Peyer's patch (tissue), 4 donors: ENCODE results near the gene BRCA2. TPM values are rescaled to one million over a fixed set of nuclear protein-coding genes. Genes with fewer than 3 reads are reported as not detected.

ENCODE experiments used
- DNase-seq, 3 donors: peaks; one replicate each; pipeline ENCODE4 v3.0.0-alpha.2; 2017 to 2019
- H3K27ac ChIP-seq, 4 donors: fragments of 200-600 bp; sonication (generic); one replicate each; pipeline ENCODE4 v1.5.1; 2016 to 2019
- H3K27me3 ChIP-seq, 2 donors: fragments of 200-600 bp; sonication (generic); one replicate each; pipeline ENCODE4 v1.5.1; 2019
- H3K36me3 ChIP-seq, 3 donors: fragments of 200-600 bp; sonication (generic); one replicate each; pipeline ENCODE4 v1.5.1; 2016 to 2019
- H3K4me1 ChIP-seq, 4 donors: fragments of 200-600 bp; sonication (generic); one replicate each; pipeline ENCODE4 v1.5.1; 2016 to 2019
- H3K4me3 ChIP-seq, 4 donors: fragments of 200-600 bp; sonication (generic); 1 replicate in 3 of 4; 2 replicates in 1 of 4; pipeline ENCODE4 v1.5.1; 2016 to 2019; ENCODE audit warnings: mild to moderate bottlenecking in 1 of 4
- H3K9me3 ChIP-seq, 4 donors: fragments of 200-600 bp; sonication (generic); one replicate each; pipeline ENCODE4 v1.5.1; 2016 to 2019; ENCODE audit warnings: mild to moderate bottlenecking in 1 of 4
- POLR2A ChIP-seq, 2 donors: fragments of 450-650 bp; IDR thresholded peaks; one replicate each; pipeline ENCODE4 v1.5.1; 2017; ENCODE audit warnings: antibody characterized with exemption in 2 of 2, mild to moderate bottlenecking in 2 of 2, moderate library complexity in 2 of 2
- total RNA-seq, 4 donors: library from RNA; depleted of rRNA; stranded (reverse); fragments of >200 nt; gene quantifications; one replicate each; pipeline ENCODE4 v1.1.0, GENCODE V29; 2016
- TF ChIP-seq, protein P1 (sequence below), 6 experiments: fragments of 450-650 bp in 4 of 6; fragments of 200-600 bp in 2 of 6; sonication (generic) in 1 of 6; IDR thresholded peaks; one replicate each; pipeline ENCODE4 v1.5.1; 2017 to 2019; ENCODE audit warnings: antibody characterized with exemption in 6 of 6, mild to moderate bottlenecking in 3 of 6, moderate library complexity in 1 of 6

BRCA2 gene
- total RNA-seq, 4 donors from 2014 or later = 1.7 to 12.4 (median 2.7) TPM

DNA sequence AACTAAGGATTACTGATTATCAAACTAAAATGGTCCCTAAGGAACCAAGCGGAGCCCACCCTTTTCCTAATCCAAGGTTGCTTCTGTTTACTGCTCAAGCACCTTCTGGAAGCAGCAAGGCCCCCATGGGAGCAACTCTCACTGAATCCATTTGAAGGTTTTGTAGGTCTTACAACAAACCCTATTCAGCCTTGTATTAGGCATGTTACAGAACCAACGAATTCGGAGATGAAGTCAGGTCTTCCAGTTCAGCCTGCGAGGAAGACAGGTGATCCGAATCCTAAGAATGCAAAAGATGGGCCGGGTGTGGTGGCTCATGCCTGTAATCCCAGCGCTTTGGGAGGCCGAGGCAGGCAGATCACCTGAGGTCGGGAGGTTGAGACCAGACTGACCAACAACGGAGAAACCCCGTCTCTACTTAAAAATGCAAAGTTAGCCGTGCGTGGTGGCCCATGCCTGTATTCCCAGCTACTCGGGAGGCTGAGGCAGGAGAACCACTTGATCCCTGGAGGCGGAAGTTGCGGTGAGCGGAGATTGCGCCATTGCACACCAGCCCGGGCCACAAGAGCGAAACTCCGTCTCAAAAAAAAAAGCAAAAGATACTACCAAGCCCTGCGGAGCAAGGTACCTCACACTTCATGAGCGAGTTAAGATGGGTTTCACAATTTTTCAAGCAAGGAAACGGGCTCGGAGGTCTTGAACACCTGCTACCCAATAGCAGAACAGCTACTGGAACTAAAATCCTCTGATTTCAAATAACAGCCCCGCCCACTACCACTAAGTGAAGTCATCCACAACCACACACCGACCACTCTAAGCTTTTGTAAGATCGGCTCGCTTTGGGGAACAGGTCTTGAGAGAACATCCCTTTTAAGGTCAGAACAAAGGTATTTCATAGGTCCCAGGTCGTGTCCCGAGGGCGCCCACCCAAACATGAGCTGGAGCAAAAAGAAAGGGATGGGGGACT, 754 bp upstream of the BRCA2 start:
- TF ChIP-seq POLR2A (IDR thresholded peaks at IDR 0.05) = no peak
- TF ChIP-seq, protein P1, sequence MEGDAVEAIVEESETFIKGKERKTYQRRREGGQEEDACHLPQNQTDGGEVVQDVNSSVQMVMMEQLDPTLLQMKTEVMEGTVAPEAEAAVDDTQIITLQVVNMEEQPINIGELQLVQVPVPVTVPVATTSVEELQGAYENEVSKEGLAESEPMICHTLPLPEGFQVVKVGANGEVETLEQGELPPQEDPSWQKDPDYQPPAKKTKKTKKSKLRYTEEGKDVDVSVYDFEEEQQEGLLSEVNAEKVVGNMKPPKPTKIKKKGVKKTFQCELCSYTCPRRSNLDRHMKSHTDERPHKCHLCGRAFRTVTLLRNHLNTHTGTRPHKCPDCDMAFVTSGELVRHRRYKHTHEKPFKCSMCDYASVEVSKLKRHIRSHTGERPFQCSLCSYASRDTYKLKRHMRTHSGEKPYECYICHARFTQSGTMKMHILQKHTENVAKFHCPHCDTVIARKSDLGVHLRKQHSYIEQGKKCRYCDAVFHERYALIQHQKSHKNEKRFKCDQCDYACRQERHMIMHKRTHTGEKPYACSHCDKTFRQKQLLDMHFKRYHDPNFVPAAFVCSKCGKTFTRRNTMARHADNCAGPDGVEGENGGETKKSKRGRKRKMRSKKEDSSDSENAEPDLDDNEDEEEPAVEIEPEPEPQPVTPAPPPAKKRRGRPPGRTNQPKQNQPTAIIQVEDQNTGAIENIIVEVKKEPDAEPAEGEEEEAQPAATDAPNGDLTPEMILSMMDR (IDR thresholded peaks at IDR 0.05) = no peak
- Histone ChIP-seq H3K36me3 (no peaks in the 10 kb centered on the region), H3K27ac (peak overlapping the region; percentile 87 to 99 (median 93)), H3K4me1 (peaks cover 0 to 3% (median 0%) of the 10 kb centered on the region in 4 donors), H3K27me3 (no peaks in the 10 kb centered on the region), H3K9me3 (no peaks in the 10 kb centered on the region), H3K4me3 (peak overlapping the region; percentile 70 to 85 (median 78))
- DNase-seq = peak; percentile 55 to 73 (median 59)

DNA sequence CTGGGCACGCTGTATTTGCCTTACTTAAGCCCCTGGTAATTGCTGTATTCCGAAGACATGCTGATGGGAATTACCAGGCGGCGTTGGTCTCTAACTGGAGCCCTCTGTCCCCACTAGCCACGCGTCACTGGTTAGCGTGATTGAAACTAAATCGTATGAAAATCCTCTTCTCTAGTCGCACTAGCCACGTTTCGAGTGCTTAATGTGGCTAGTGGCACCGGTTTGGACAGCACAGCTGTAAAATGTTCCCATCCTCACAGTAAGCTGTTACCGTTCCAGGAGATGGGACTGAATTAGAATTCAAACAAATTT, 676 bp downstream of the BRCA2 start:
- Histone ChIP-seq H3K27me3 (no peaks in the 10 kb centered on the region), H3K4me1 (peaks cover 0 to 3% (median 0%) of the 10 kb centered on the region in 4 donors), H3K9me3 (no peaks in the 10 kb centered on the region), H3K27ac (peak overlapping the region; percentile 87 to 99 (median 93)), H3K36me3 (no peaks in the 10 kb centered on the region), H3K4me3 (peak overlapping the region; percentile 70 to 85 (median 78))
- no peak for DNase-seq
- no peak for TF ChIP-seq POLR2A (IDR thresholded peaks at IDR 0.05)
- TF ChIP-seq, protein P1 (IDR thresholded peaks at IDR 0.05) = no peak

GRCh38 chr13:32316501-32316900, 1.2 kb downstream of the BRCA2 start:
- TF ChIP-seq, protein P1 (IDR thresholded peaks at IDR 0.05) = no peak
- no peak for TF ChIP-seq POLR2A (IDR thresholded peaks at IDR 0.05)
- Histone ChIP-seq H3K27ac (peak overlapping the region in 2 of 4 donors; percentile 87 to 92), H3K36me3 (no peaks in the 10 kb centered on the region), H3K4me3 (peak overlapping the region in 2 of 4 donors; percentile 73 to 83), H3K9me3 (no peaks in the 10 kb centered on the region), H3K27me3 (no peaks in the 10 kb centered on the region), H3K4me1 (peaks cover 0 to 3% (median 0%) of the 10 kb centered on the region in 4 donors)
- no peak for DNase-seq

DNA sequence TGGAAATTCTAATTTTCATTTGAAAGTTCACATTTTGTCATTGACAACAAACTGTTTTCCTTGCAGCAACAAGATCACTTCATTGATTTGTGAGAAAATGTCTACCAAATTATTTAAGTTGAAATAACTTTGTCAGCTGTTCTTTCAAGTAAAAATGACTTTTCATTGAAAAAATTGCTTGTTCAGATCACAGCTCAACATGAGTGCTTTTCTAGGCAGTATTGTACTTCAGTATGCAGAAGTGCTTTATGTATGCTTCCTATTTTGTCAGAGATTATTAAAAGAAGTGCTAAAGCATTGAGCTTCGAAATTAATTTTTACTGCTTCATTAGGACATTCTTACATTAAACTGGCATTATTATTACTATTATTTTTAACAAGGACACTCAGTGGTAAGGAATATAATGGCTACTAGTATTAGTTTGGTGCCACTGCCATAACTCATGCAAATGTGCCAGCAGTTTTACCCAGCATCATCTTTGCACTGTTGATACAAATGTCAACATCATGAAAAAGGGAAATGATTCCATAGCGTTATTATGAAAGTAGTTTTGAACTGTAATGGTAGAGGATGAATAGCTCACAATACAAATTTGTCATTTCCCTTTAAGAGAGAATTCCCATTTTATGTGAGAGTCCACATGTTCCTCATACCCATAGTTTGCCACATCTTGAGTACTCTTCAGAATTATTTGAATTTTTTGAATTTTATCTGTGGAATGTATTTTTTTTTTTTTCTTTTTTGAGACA, 2.6 kb downstream of the BRCA2 start:
- H3K27me3 ChIP-seq = no peaks in the 10 kb centered on the region
- no peak overlapping the region for H3K4me3 ChIP-seq
- H3K36me3 ChIP-seq = no peaks in the 10 kb centered on the region
- peaks cover 0 to 3% (median 0%) of the 10 kb centered on the region in 4 donors for H3K4me1 ChIP-seq
- no peaks in the 10 kb centered on the region for H3K9me3 ChIP-seq
- DNase-seq = no peak
- H3K27ac ChIP-seq = no peak overlapping the region
- TF ChIP-seq, protein P1 (IDR thresholded peaks at IDR 0.05) = no peak
- no peak for TF ChIP-seq POLR2A (IDR thresholded peaks at IDR 0.05)

- Histone ChIP-seq H3K4me1 (no peaks in the 10 kb centered on the region), H3K4me3 (no peak overlapping the region), H3K27ac (no peak overlapping the region), H3K36me3 (no peaks in the 10 kb centered on the region), H3K9me3 (no peaks in the 10 kb centered on the region), H3K27me3 (no peaks in the 10 kb centered on the region)
- TF ChIP-seq POLR2A (IDR thresholded peaks at IDR 0.05) = no peak
- TF ChIP-seq, protein P1 (IDR thresholded peaks at IDR 0.05) = no peak
- DNase-seq = no peak
These were observed 5.2 kb downstream of the BRCA2 start for GRCh38 chr13:32320528-32320927.
